Measurements from ENCODE around the gene NLRP2B. TPM values are rescaled to one million over a fixed set of nuclear protein-coding genes. Genes with fewer than 3 reads are reported as not detected.
"Not testable (repeated sequence)": the region's sequence is repeated elsewhere in the genome, so short reads cannot be mapped to it uniquely, and the experiment has no call there.

Gene NLRP2B
- total RNA-seq, 4 donors from 2014 or later, result not detected

DNA sequence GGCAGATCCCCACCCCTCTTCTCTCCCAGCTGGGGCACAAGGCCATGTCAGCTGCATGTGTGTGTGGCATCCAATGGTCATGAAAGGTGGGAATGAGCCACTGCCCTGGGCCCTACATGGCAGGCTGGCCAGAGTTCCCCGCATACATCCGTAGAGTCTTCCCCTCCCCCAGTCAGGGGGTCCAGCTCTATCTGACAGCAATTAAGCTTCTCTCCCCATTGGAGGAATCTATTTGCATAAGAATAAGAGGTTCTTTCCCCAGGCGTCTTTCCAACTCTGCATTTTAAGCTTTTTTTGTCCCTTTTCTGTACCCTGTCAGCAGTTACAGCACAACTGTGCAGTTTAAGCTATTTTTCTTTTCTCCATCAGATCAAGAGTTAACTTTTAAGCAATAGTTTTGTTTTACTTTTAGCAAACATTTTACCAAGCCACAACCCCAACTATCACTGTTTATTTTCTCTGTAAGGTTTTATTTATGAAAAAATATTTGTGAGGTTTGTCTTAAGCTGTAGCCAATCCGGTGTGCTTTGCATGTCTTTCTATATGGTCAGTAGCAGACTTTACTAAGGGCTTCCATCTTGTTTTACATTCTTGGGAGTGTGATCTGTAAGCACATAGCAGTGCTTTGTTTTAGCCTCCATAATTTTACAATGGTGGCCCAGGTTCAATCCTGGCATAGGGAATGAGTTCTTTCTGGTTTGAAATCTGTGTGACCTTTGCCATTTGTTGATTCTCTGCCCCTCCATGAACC, 28.7 kb downstream of the NLRP2B start:
- TF ChIP-seq, protein P1, sequence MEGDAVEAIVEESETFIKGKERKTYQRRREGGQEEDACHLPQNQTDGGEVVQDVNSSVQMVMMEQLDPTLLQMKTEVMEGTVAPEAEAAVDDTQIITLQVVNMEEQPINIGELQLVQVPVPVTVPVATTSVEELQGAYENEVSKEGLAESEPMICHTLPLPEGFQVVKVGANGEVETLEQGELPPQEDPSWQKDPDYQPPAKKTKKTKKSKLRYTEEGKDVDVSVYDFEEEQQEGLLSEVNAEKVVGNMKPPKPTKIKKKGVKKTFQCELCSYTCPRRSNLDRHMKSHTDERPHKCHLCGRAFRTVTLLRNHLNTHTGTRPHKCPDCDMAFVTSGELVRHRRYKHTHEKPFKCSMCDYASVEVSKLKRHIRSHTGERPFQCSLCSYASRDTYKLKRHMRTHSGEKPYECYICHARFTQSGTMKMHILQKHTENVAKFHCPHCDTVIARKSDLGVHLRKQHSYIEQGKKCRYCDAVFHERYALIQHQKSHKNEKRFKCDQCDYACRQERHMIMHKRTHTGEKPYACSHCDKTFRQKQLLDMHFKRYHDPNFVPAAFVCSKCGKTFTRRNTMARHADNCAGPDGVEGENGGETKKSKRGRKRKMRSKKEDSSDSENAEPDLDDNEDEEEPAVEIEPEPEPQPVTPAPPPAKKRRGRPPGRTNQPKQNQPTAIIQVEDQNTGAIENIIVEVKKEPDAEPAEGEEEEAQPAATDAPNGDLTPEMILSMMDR (IDR thresholded peaks at IDR 0.05), result no peak
- no peak for DNase-seq
- 77 to 85% methylated on average over 4 of the region's 4 CpGs for WGBS, 2 donors

DNA sequence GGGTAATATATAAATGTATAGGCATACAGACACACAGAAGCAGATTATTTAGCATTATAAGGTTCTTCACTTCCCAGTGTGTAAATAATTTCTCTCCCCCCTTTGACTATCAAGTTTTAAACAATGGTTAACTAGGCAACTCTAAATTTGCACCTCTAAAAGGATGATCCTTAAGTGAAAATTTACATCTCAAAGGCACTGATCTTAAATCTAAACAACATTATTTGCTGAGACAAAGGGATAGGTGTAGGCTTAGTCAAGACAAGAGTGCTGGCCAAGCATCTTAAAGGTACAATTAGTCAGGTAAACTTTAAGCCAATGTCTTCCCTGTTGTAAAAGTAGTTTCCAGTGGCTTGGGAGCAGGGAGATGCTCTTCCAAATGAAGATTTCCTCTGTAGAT, 33.0 kb downstream of the NLRP2B start:
- Histone ChIP-seq H3K36me3 (no peaks in the 10 kb centered on the region), H3K4me3 (no peak overlapping the region), H3K4me1 (no peaks in the 10 kb centered on the region), H3K9me3 (no peaks in the 10 kb centered on the region), H3K27me3 (no peaks in the 10 kb centered on the region), H3K27ac (no peak overlapping the region)
- intact Hi-C loops (cut with DNase I), result no loop called here
- no peak for TF ChIP-seq POLR2A (IDR thresholded peaks at IDR 0.05)
- TF ChIP-seq, protein P1 (IDR thresholded peaks at IDR 0.05), result no peak
- DNase-seq, result no peak

More for the DNA sequence above, 28.7 kb downstream of the NLRP2B start:
- Histone ChIP-seq H3K27me3 (no peaks in the 10 kb centered on the region), H3K27ac (no peak overlapping the region), H3K4me3 (no peak overlapping the region), H3K36me3 (no peaks in the 10 kb centered on the region), H3K9me3 (peaks cover 0 to 7% (median 0%) of the 10 kb centered on the region in 3 donors), H3K4me1 (no peaks in the 10 kb centered on the region)
- intact Hi-C loops (cut with DNase I), result no loop called here

DNA sequence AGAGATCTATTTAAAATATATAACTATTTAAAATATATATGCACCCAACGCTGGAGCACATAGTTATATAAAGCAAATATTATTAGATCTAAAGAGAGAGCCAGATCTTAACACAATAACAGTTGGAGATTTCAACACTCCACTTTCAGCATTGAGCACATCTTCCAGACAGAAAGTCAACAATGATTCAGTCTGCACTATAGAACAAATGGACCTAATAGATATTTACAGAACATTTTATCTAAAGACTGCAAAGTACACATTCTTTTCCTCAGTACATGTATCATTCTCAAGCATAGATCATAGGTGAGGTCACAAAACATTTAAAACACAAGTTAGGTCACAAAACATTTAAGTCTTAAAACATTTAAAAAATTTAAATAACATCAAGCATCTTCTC, 36.4 kb downstream of the NLRP2B start:
- Histone ChIP-seq H3K9me3 (no peaks in the 10 kb centered on the region), H3K4me1 (no peaks in the 10 kb centered on the region), H3K4me3 (no peak overlapping the region), H3K27me3 (no peaks in the 10 kb centered on the region), H3K27ac (no peak overlapping the region), H3K36me3 (no peaks in the 10 kb centered on the region)
- intact Hi-C loops (cut with DNase I), result no loop called here
- 70 to 79% methylated on average over 1 of the region's 1 CpG for WGBS, 2 donors
- no peak for DNase-seq
- TF ChIP-seq, protein P1 (IDR thresholded peaks at IDR 0.05), result no peak
- no peak for TF ChIP-seq POLR2A (IDR thresholded peaks at IDR 0.05)

DNA sequence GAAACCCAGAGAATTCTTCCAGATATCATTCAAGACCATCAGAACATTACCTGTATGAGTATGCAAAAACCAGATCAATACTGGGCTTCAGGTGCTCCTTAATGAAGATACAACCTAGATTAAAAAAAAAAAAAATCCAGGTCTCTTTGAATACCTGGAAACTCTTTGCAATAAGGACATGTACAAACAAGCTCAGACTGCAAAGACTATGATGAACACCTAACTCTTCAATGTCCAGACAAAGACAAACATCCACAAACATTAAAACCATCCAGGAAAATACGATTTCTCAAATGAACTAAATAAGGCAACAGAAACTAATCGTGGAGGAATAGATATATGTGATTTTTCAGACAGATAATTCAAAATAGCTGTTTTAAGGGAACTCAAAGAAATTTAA, 38.7 kb downstream of the NLRP2B start:
- H3K27ac ChIP-seq, result no peak overlapping the region
- 42 to 43% methylated on average over 2 of the region's 2 CpGs for WGBS, 2 donors
- H3K9me3 ChIP-seq, result no peaks in the 10 kb centered on the region
- H3K4me3 ChIP-seq, result no peak overlapping the region
- TF ChIP-seq, protein P1 (IDR thresholded peaks at IDR 0.05), result no peak
- TF ChIP-seq POLR2A (IDR thresholded peaks at IDR 0.05), result no peak
- no peak for DNase-seq
- no peaks in the 10 kb centered on the region for H3K4me1 ChIP-seq
- intact Hi-C loops (cut with DNase I), result no loop called here
- no peaks in the 10 kb centered on the region for H3K36me3 ChIP-seq
- no peaks in the 10 kb centered on the region for H3K27me3 ChIP-seq

DNA sequence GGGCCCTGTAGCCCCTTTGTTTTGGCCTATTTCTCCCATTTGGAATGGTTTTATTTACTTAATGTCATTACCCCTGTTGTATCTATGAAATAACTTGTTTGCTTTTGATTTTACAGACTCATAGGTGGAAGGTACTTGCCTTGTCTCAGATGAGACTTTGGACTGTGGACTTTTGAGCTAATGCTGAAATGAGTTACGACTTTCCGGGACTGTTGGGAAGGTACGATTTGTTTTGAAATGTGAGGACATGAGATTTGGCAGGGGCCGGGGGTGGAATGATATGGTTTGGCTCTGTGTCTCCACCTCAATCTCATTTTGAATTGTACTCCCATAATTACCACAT, 39.4 kb downstream of the NLRP2B start:
- TF ChIP-seq, protein P1 (IDR thresholded peaks at IDR 0.05), result no peak
- TF ChIP-seq POLR2A (IDR thresholded peaks at IDR 0.05), result no peak
- 76 to 91% methylated on average over 4 of the region's 4 CpGs for WGBS, 2 donors
- Histone ChIP-seq H3K9me3 (no peaks in the 10 kb centered on the region), H3K36me3 (no peaks in the 10 kb centered on the region), H3K4me1 (no peaks in the 10 kb centered on the region), H3K27ac (no peak overlapping the region), H3K27me3 (no peaks in the 10 kb centered on the region), H3K4me3 (no peak overlapping the region)
- intact Hi-C loops (cut with DNase I), result no loop called here
- DNase-seq, result no peak

DNA sequence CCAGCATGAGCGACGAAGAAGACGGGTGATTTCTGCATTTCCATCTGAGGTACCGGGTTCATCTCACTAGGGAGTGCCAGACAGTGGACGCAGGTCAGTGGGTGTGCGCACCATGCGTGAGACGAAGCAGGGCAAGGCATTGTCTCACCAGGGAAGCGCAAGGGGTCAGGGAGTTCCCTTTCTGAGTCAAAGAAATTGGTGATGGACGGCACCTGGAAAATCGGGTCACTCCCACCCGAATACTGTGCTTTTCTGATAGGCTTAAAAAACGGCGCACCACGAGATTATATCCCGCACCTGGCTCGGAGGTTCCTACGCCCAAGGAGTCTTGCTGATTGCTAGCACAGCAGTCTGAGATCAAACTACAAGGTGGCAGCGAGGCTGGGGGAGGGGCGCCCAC, 50.6 kb downstream of the NLRP2B start:
- WGBS, 2 donors, result 96 to 98% methylated on average over 9 to 18 of the region's 20 CpGs
- H3K27ac ChIP-seq; H3K4me1 ChIP-seq; H3K4me3 ChIP-seq; DNase-seq; intact Hi-C loops (cut with DNase I); H3K27me3 ChIP-seq; H3K36me3 ChIP-seq: not testable (repeated sequence)
- H3K9me3 ChIP-seq, result peaks cover 0 to 20% (median 9%) of the 10 kb centered on the region in 3 donors

Measured in esophagus squamous epithelium (tissue), 5 donors.